HEK293 (cell line): ENCODE measurements around the gene TEX38.

Experiments
- CTCF ChIA-PET: fragments of 350-600 bp; formaldehyde crosslinking; extraction: SDS; loops from one replicate; lab custom pipeline; 2021; ENCODE audit warnings: antibody characterized with exemption; lab: Yijun Ruan, JAX
- POLR2A ChIA-PET: fragments of 300-600 bp; formaldehyde crosslinking; extraction: SDS; loops from one replicate; lab custom pipeline; 2020; ENCODE audit warnings: antibody characterized with exemption, inconsistent platforms; lab: Yijun Ruan, JAX
- H3K27ac ChIP-seq: fragments of 200-500 bp; sonication (Bioruptor generic); 2 replicates; pipeline ENCODE4 v1.5.1; 2014; ENCODE audit warnings: low read depth, low read length, control low read depth, inconsistent platforms; ENCODE audit errors: extremely low read depth
- H3K36me3 ChIP-seq, 2 experiments: fragments of 200-500 bp in 1 of 2; sonication (Bioruptor generic) in 1 of 2; 1 replicate in 1 of 2; 2 replicates in 1 of 2; pipeline ENCODE4 v1.5.1; 2014 to 2017; ENCODE audit warnings: inconsistent platforms in 2 of 2, low read length in 2 of 2; ENCODE audit not compliant: control insufficient read depth in 2 of 2, insufficient read depth in 1 of 2
- H3K4me1 ChIP-seq: fragments of 200-500 bp; sonication (Bioruptor generic); 2 replicates; pipeline ENCODE4 v1.5.1; 2014; ENCODE audit warnings: mild to moderate bottlenecking, low read length, inconsistent platforms; ENCODE audit not compliant: control insufficient read depth, insufficient read depth
- H3K4me3 ChIP-seq: 2 replicates; pipeline ENCODE4 v1.5.1; 2011; ENCODE audit warnings: low read depth, mild to moderate bottlenecking, control low read depth, low read length, moderate library complexity
- H3K9me3 ChIP-seq: fragments of 200-500 bp; sonication (Bioruptor generic); 2 replicates; pipeline ENCODE4 v1.5.1; 2014; ENCODE audit warnings: low read depth, low read length, inconsistent platforms; ENCODE audit not compliant: control insufficient read depth, insufficient read depth
- ATF2 ChIP-seq: fragments of 450-650 bp; formaldehyde crosslinking; IDR thresholded peaks from 2 replicates; pipeline ENCODE4 v1.5.1; 2016; ENCODE audit warnings: missing biosample characterization, missing genetic modification characterization, low read depth
- EGR2 ChIP-seq: fragments of 450-650 bp; formaldehyde crosslinking; IDR thresholded peaks from 2 replicates; pipeline ENCODE4 v1.5.1; 2016; ENCODE audit warnings: low read depth, missing biosample characterization, missing genetic modification characterization
- KLF10 ChIP-seq: fragments of 450-650 bp; IDR thresholded peaks from 2 replicates; pipeline ENCODE4 v1.5.1; 2018; ENCODE audit warnings: missing biosample characterization, mild to moderate bottlenecking, missing genetic modification characterization
- KLF17 ChIP-seq: fragments of 450-650 bp; formaldehyde crosslinking; IDR thresholded peaks from 2 replicates; pipeline ENCODE4 v1.5.1; 2016; ENCODE audit warnings: missing biosample characterization, missing genetic modification characterization
- OVOL3 ChIP-seq: fragments of 450-650 bp; formaldehyde crosslinking; IDR thresholded peaks from 2 replicates; pipeline ENCODE4 v1.5.1; 2016; ENCODE audit warnings: missing biosample characterization, missing genetic modification characterization
- PRDM1 ChIP-seq: fragments of 450-650 bp; formaldehyde crosslinking; IDR thresholded peaks from 2 replicates; pipeline ENCODE4; 2016; ENCODE audit warnings: missing biosample characterization, missing genetic modification characterization
- PRDM4 ChIP-seq: fragments of 450-650 bp; formaldehyde crosslinking; IDR thresholded peaks from 2 replicates; pipeline ENCODE4 v1.5.1; 2017; ENCODE audit warnings: missing biosample characterization, missing genetic modification characterization
- REPIN1 ChIP-seq: fragments of 450-650 bp; formaldehyde crosslinking; IDR thresholded peaks from 2 replicates; pipeline ENCODE4 v1.5.1; 2017; ENCODE audit warnings: missing biosample characterization, missing genetic modification characterization, low read depth
- TCF7L2 ChIP-seq: IDR thresholded peaks from 2 replicates; pipeline ENCODE4 v1.6.1; 2011; ENCODE audit warnings: low read depth, mild to moderate bottlenecking, inconsistent platforms, low read length, moderate library complexity, borderline replicate concordance
- ZBTB26 ChIP-seq: fragments of 450-650 bp; formaldehyde crosslinking; optimal IDR thresholded peaks from 2 replicates; pipeline ENCODE3; 2016; ENCODE audit warnings: missing biosample characterization, mild to moderate bottlenecking, missing genetic modification characterization
- ZBTB48 ChIP-seq: fragments of 450-650 bp; formaldehyde crosslinking; IDR thresholded peaks from 2 replicates; pipeline ENCODE4 v1.5.1; 2016; ENCODE audit warnings: missing biosample characterization, missing genetic modification characterization
- ZFHX2 ChIP-seq: fragments of 450-650 bp; formaldehyde crosslinking; conservative IDR thresholded peaks from 2 replicates; pipeline ENCODE4 v1.5.1; 2016; ENCODE audit warnings: missing biosample characterization, missing genetic modification characterization
- ZNF114 ChIP-seq: fragments of 450-650 bp; formaldehyde crosslinking; IDR thresholded peaks from 2 replicates; pipeline ENCODE4 v1.5.0; 2017; ENCODE audit warnings: missing biosample characterization, missing genetic modification characterization
- ZNF121 ChIP-seq: fragments of 450-650 bp; formaldehyde crosslinking; IDR thresholded peaks from 2 replicates; pipeline ENCODE4 v1.5.1; 2016; ENCODE audit warnings: missing biosample characterization, missing genetic modification characterization
- ZNF138 ChIP-seq: fragments of 450-650 bp; formaldehyde crosslinking; IDR thresholded peaks from 2 replicates; pipeline ENCODE4 v1.5.1; 2016; ENCODE audit warnings: missing biosample characterization, missing genetic modification characterization, borderline replicate concordance
- ZNF155 ChIP-seq: fragments of 450-650 bp; formaldehyde crosslinking; IDR thresholded peaks from 2 replicates; pipeline ENCODE4 v1.5.1; 2016; ENCODE audit warnings: missing biosample characterization, missing genetic modification characterization
- ZNF16 ChIP-seq: fragments of 450-650 bp; formaldehyde crosslinking; IDR thresholded peaks from 2 replicates; pipeline ENCODE4 v1.5.1; 2016; ENCODE audit warnings: low read depth, missing biosample characterization, missing genetic modification characterization
- ZNF184 ChIP-seq: fragments of 450-650 bp; IDR thresholded peaks from 2 replicates; pipeline ENCODE4 v1.5.1; 2018; ENCODE audit warnings: missing biosample characterization, mild to moderate bottlenecking, missing genetic modification characterization
- ZNF24 ChIP-seq: fragments of 450-650 bp; formaldehyde crosslinking; IDR thresholded peaks from 2 replicates; pipeline ENCODE4 v1.5.1; 2016; ENCODE audit warnings: missing biosample characterization, missing genetic modification characterization
- ZNF248 ChIP-seq: fragments of 450-650 bp; formaldehyde crosslinking; IDR thresholded peaks from 2 replicates; pipeline ENCODE4 v1.5.1; 2017; ENCODE audit warnings: missing biosample characterization, missing genetic modification characterization
- ZNF302 ChIP-seq: fragments of 450-650 bp; formaldehyde crosslinking; IDR thresholded peaks from 2 replicates; pipeline ENCODE4 v1.5.1; 2016; ENCODE audit warnings: missing biosample characterization, missing genetic modification characterization, low read depth
- ZNF366 ChIP-seq: fragments of 450-650 bp; formaldehyde crosslinking; conservative IDR thresholded peaks from 2 replicates; pipeline ENCODE4 v1.5.1; 2016; ENCODE audit warnings: missing biosample characterization, missing genetic modification characterization
- ZNF37A ChIP-seq: fragments of 450-650 bp; IDR thresholded peaks from 2 replicates; pipeline ENCODE4 v1.5.1; 2018; ENCODE audit warnings: missing biosample characterization, missing genetic modification characterization
- ZNF426 ChIP-seq: fragments of 450-650 bp; formaldehyde crosslinking; IDR thresholded peaks from 2 replicates; pipeline ENCODE4 v1.5.1; 2017; ENCODE audit warnings: missing biosample characterization, missing genetic modification characterization, mild to moderate bottlenecking, inconsistent platforms, moderate library complexity
- ZNF501 ChIP-seq: fragments of 450-650 bp; formaldehyde crosslinking; IDR thresholded peaks from 2 replicates; pipeline ENCODE4 v1.5.1; 2016; ENCODE audit warnings: missing biosample characterization, missing genetic modification characterization
- ZNF645 ChIP-seq: fragments of 450-650 bp; formaldehyde crosslinking; IDR thresholded peaks from 2 replicates; pipeline ENCODE4; 2016; ENCODE audit warnings: missing biosample characterization, missing genetic modification characterization
- ZNF658 ChIP-seq: fragments of 450-650 bp; formaldehyde crosslinking; IDR thresholded peaks from 2 replicates; pipeline ENCODE4; 2016; ENCODE audit warnings: missing biosample characterization, missing genetic modification characterization
- ZNF747 ChIP-seq: fragments of 450-650 bp; formaldehyde crosslinking; IDR thresholded peaks from 2 replicates; pipeline ENCODE4 v1.5.1; 2016; ENCODE audit warnings: missing biosample characterization, missing genetic modification characterization

Gene TEX38

GRCh38 chr1:46705408-46705807 lies 33.8 kb downstream of the TEX38 start (continued):
- TF ChIP-seq ZNF501 (tag by site-specific recombination) (no peak), ZFHX2 (no peak), ZNF37A (tag by site-specific recombination) (no peak), ZNF114 (tag by site-specific recombination) (no peak)

- Histone ChIP-seq H3K4me3 (no peak overlapping the region), H3K36me3 (peaks cover 46 to 94% of the 10 kb centered on the region in 2 experiments), H3K4me1 (no peaks in the 10 kb centered on the region), H3K9me3 (no peaks in the 10 kb centered on the region), H3K27ac (no peak overlapping the region)
- TF ChIP-seq ZNF302 (tag by site-specific recombination), result no peak
- TF ChIP-seq ZNF114 (tag by site-specific recombination), result no peak
- TF ChIP-seq ZNF24, result no peak
- TF ChIP-seq TCF7L2, result no peak
- TF ChIP-seq ZNF155 (tag by site-specific recombination), result no peak
- no peak for TF ChIP-seq KLF10 (tag by site-specific recombination)
- TF ChIP-seq ZNF426 (tag by site-specific recombination), result no peak
- no peak for TF ChIP-seq ZNF658 (tag by site-specific recombination)
- no peak for TF ChIP-seq ZBTB48 (tag by site-specific recombination)
- POLR2A ChIA-PET, result interaction anchor here (0.8 kb wide), 1 partner anchor 11 kb away, joined by 3 read pairs; the partner anchor contains the start of gene EFCAB14
- CTCF ChIA-PET, result interaction anchor here (0.6 to 2.0 kb wide), 6 partner anchors 15 to 217 kb away, joined by 3 to 7 read pairs (median 5); partner anchors contain the start of gene ATPAF1
Measured at GRCh38 chr1:46708121-46708520, 36.5 kb downstream of the TEX38 start.

- Histone ChIP-seq H3K4me3 (no peak overlapping the region), H3K4me1 (peaks cover 3% of the 10 kb centered on the region; the same call in 1 of the 2 replicates), H3K36me3 (peaks cover 26 to 73% of the 10 kb centered on the region in 2 experiments), H3K9me3 (no peaks in the 10 kb centered on the region), H3K27ac (no peak overlapping the region)
- TF ChIP-seq ZNF184 (tag by site-specific recombination), result no peak
- no peak for TF ChIP-seq ZNF366
- TF ChIP-seq ZBTB26 (tag by site-specific recombination), result no peak
- TF ChIP-seq OVOL3, result no peak
- TF ChIP-seq ZNF645, result no peak
- no peak for TF ChIP-seq ZNF24
- no peak for TF ChIP-seq ZNF747 (tag by site-specific recombination)
- no peak for TF ChIP-seq PRDM1 (tag by site-specific recombination)
- TF ChIP-seq ZFHX2, result no peak
- TF ChIP-seq ZNF248 (tag by site-specific recombination), result no peak
- no peak for TF ChIP-seq KLF17
- no peak for TF ChIP-seq EGR2
- no peak for TF ChIP-seq ATF2
- no peak for TF ChIP-seq PRDM4 (tag by site-specific recombination)
- no peak for TF ChIP-seq ZNF121 (tag by site-specific recombination)
- no peak for TF ChIP-seq ZNF138 (tag by site-specific recombination)
- no peak for TF ChIP-seq ZNF16 (tag by site-specific recombination)
- no peak for TF ChIP-seq REPIN1
- CTCF ChIA-PET, result interaction anchor here (0.5 to 2.8 kb wide), 2 partner anchors 10 to 180 kb away, joined by 3 to 20 read pairs; no protein-coding TSS in a partner anchor
- POLR2A ChIA-PET, result no interaction called here
Measured at GRCh38 chr1:46714976-46715375, 43.3 kb downstream of the TEX38 start.
